Hepatocyte (in vitro differentiated cells): Measurements from ENCODE around the gene LYL1. TPM values are rescaled to one million over a fixed set of nuclear protein-coding genes. Genes with fewer than 3 reads are reported as not detected.

Source experiments
- DNase-seq: peaks from one replicate; pipeline ENCODE4 v3.0.0-alpha.2; 2016; ENCODE audit warnings: low spot score
- H2AFZ ChIP-seq: fragments of 200-600 bp; sonication (generic); 2 replicates; pipeline ENCODE4 v1.6.0; 2016; ENCODE audit warnings: antibody characterized with exemption, mild to moderate bottlenecking
- H3K27ac ChIP-seq: fragments of 200-600 bp; sonication (generic); 2 replicates; pipeline ENCODE4 v1.5.1; 2016; ENCODE audit warnings: mild to moderate bottlenecking
- H3K27me3 ChIP-seq: fragments of 200-600 bp; sonication (generic); 2 replicates; pipeline ENCODE4 v1.6.1; 2016
- H3K36me3 ChIP-seq: fragments of 200-600 bp; sonication (generic); replicated peaks from 2 replicates; pipeline ENCODE4 v1.5.1; 2016; ENCODE audit warnings: low read depth; ENCODE audit not compliant: insufficient read depth
- H3K4me1 ChIP-seq: fragments of 200-600 bp; sonication (generic); 2 replicates; pipeline ENCODE4 v1.5.1; 2016; ENCODE audit warnings: mild to moderate bottlenecking, moderate library complexity; ENCODE audit not compliant: insufficient read depth
- H3K4me2 ChIP-seq: fragments of 200-600 bp; sonication (generic); 2 replicates; pipeline ENCODE4 v1.6.0; 2016
- H3K4me3 ChIP-seq: fragments of 200-600 bp; sonication (generic); 2 replicates; pipeline ENCODE4 v1.5.1; 2016; ENCODE audit warnings: mild to moderate bottlenecking
- H3K79me2 ChIP-seq: fragments of 200-600 bp; sonication (generic); 2 replicates; pipeline ENCODE4 v1.6.0; 2017; ENCODE audit warnings: mild to moderate bottlenecking
- H3K9me2 ChIP-seq: fragments of 200-600 bp; sonication (generic); replicated peaks from 2 replicates; pipeline ENCODE4 v1.6.0; 2017; ENCODE audit warnings: mild to moderate bottlenecking; ENCODE audit not compliant: insufficient read depth
- H3K9me3 ChIP-seq: fragments of 200-600 bp; sonication (generic); 2 replicates; pipeline ENCODE4 v1.5.1; 2016; ENCODE audit warnings: low read depth, mild to moderate bottlenecking
- H4K20me1 ChIP-seq: fragments of 200-600 bp; sonication (generic); 2 replicates; pipeline ENCODE4 v1.6.0; 2016; ENCODE audit warnings: mild to moderate bottlenecking; ENCODE audit not compliant: insufficient read depth, poor library complexity, severe bottlenecking
- EZH2 ChIP-seq: fragments of 200-600 bp; sonication (generic); IDR thresholded peaks from 2 replicates; pipeline ENCODE4 v1.6.1; 2016; ENCODE audit warnings: antibody characterized with exemption, mild to moderate bottlenecking, borderline replicate concordance
- EZH2phosphoT487 ChIP-seq: fragments of 200-600 bp; sonication (generic); IDR thresholded peaks from one replicate; pipeline ENCODE4 v1.6.1; 2018; ENCODE audit warnings: antibody characterized with exemption, mild to moderate bottlenecking, low read depth, moderate library complexity; ENCODE audit not compliant: unreplicated experiment, severe bottlenecking
- WGBS: methylation state at CpG from one replicate; pipeline ENCODE4 v1.1.6; 2016; ENCODE audit warnings: low lambda C conversion rate; ENCODE audit errors: missing lambda C conversion rate; 5-methylcytosine and 5-hydroxymethylcytosine counted together
- polyA plus RNA-seq: library from polyadenylated mRNA; unstranded; fragments of >200 nt; fragmentation: Nextera tagmentation; extraction: Ambion mirVana; gene quantifications from 2 replicates; pipeline ENCODE4 v1.2.1, GENCODE V29; 2016
- total RNA-seq: library from RNA; depleted of rRNA; stranded (reverse); fragments of >200 nt; gene quantifications from 2 replicates; pipeline ENCODE4 v1.2.3, GENCODE V29; 2014
- TF ChIP-seq, protein P1 (sequence below): fragments of 200-600 bp; sonication (generic); IDR thresholded peaks from 2 replicates; pipeline ENCODE4 v1.5.1; 2016; ENCODE audit warnings: antibody characterized with exemption, mild to moderate bottlenecking; ENCODE audit not compliant: poor library complexity

LYL1 gene
- total and polyA plus RNA-seq, 2 experiments from 2014 or later, result 0.47 to 1.4 TPM

DNA sequence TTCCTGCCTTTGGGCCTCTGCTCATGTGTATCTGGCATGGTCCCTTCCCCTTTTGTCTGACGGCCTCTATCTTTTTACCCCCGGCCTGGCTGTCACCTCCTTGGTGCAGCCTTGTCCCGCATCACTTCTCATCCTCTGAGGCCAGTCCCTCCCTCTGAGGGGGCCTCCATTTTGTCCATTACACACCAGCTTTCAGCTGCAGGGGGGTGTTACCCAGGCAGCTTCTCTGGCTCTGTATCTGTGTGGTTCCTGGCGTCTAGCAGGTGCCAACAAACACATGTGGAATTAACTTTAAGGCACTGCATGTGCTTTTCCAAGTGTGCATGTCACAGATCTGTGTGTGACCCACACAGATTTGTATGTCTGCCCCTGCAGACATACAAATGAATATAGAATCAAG lies 52.4 kb downstream of the LYL1 start:
- H4K20me1 ChIP-seq, result peaks cover 8% of the 10 kb centered on the region
- H3K4me1 ChIP-seq, result peaks cover 46% of the 10 kb centered on the region
- no peak overlapping the region for H2AFZ ChIP-seq
- 79% methylated on average over 4 of the region's 4 CpGs for WGBS
- TF ChIP-seq EZH2phosphoT487 (no peak), EZH2 (no peak)
- TF ChIP-seq, protein P1, sequence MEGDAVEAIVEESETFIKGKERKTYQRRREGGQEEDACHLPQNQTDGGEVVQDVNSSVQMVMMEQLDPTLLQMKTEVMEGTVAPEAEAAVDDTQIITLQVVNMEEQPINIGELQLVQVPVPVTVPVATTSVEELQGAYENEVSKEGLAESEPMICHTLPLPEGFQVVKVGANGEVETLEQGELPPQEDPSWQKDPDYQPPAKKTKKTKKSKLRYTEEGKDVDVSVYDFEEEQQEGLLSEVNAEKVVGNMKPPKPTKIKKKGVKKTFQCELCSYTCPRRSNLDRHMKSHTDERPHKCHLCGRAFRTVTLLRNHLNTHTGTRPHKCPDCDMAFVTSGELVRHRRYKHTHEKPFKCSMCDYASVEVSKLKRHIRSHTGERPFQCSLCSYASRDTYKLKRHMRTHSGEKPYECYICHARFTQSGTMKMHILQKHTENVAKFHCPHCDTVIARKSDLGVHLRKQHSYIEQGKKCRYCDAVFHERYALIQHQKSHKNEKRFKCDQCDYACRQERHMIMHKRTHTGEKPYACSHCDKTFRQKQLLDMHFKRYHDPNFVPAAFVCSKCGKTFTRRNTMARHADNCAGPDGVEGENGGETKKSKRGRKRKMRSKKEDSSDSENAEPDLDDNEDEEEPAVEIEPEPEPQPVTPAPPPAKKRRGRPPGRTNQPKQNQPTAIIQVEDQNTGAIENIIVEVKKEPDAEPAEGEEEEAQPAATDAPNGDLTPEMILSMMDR, result no peak
- no peak overlapping the region for H3K4me2 ChIP-seq
- H3K9me3 ChIP-seq, result no peaks in the 10 kb centered on the region
- H3K4me3 ChIP-seq, result no peak overlapping the region
- no peaks in the 10 kb centered on the region for H3K9me2 ChIP-seq
- peaks cover 28% of the 10 kb centered on the region for H3K27me3 ChIP-seq
- H3K36me3 ChIP-seq, result no peaks in the 10 kb centered on the region
- no peak for DNase-seq
- H3K79me2 ChIP-seq, result peaks cover 5% of the 10 kb centered on the region
- H3K27ac ChIP-seq, result no peak overlapping the region

Other genes starting within 250 kb of the LYL1 start
- gene DNASE2, start 221.4 kb downstream of the LYL1 start, total RNA-seq, result 25.7 and 31.5 TPM in 2 replicates
- 41.3 and 41.9 TPM in 2 replicates for gene DNASE2, start 221.4 kb downstream of the LYL1 start, polyA plus RNA-seq
- 0.37 TPM in 1 of 2 replicates, not detected in the other for gene KLF1, start 215.7 kb downstream of the LYL1 start, total RNA-seq
- gene KLF1, start 215.7 kb downstream of the LYL1 start, polyA plus RNA-seq, result not detected in 2 replicates
- 31.7 and 34.2 TPM in 2 replicates for gene GCDH, start 211.7 kb downstream of the LYL1 start, total RNA-seq
- gene GCDH, start 211.7 kb downstream of the LYL1 start, polyA plus RNA-seq, result 23.4 and 30.7 TPM in 2 replicates
- gene SYCE2, start 183.6 kb downstream of the LYL1 start, total RNA-seq, result 0.67 TPM in 1 of 2 replicates, not detected in the other
- 0.77 TPM in 1 of 2 replicates, not detected in the other for gene SYCE2, start 183.6 kb downstream of the LYL1 start, polyA plus RNA-seq
- 36.2 and 45.6 TPM in 2 replicates for gene FARSA, start 169.1 kb downstream of the LYL1 start, total RNA-seq
- gene FARSA, start 169.1 kb downstream of the LYL1 start, polyA plus RNA-seq, result 86.5 and 95.3 TPM in 2 replicates
- 1,414 and 1,442 TPM in 2 replicates for gene CALR, start 164.2 kb downstream of the LYL1 start, total RNA-seq
- 915 and 922 TPM in 2 replicates for gene CALR, start 164.2 kb downstream of the LYL1 start, polyA plus RNA-seq
- gene RAD23A, start 157.0 kb downstream of the LYL1 start, total RNA-seq, result 64.5 and 65.8 TPM in 2 replicates
- gene RAD23A, start 157.0 kb downstream of the LYL1 start, polyA plus RNA-seq, result 130 and 140 TPM in 2 replicates
- 21.0 and 27.2 TPM in 2 replicates for gene GADD45GIP1, start 145.6 kb downstream of the LYL1 start, total RNA-seq
- 106 and 109 TPM in 2 replicates for gene GADD45GIP1, start 145.6 kb downstream of the LYL1 start, polyA plus RNA-seq
- 0.17 TPM in 1 of 2 replicates, not detected in the other for gene DAND5, start 133.3 kb downstream of the LYL1 start, total RNA-seq
- not detected in 2 replicates for gene DAND5, start 133.3 kb downstream of the LYL1 start, polyA plus RNA-seq
- 3.8 and 12.8 TPM in 2 replicates for gene NFIX, start 107.4 kb downstream of the LYL1 start, total RNA-seq
- gene NFIX, start 107.4 kb downstream of the LYL1 start, polyA plus RNA-seq, result 6.3 and 10.2 TPM in 2 replicates
- gene TRMT1, start 13.9 kb upstream of the LYL1 start, total RNA-seq, result 21.0 and 31.2 TPM in 2 replicates
- gene TRMT1, start 13.9 kb upstream of the LYL1 start, polyA plus RNA-seq, result 33.4 and 45.1 TPM in 2 replicates
- 32.6 and 35.0 TPM in 2 replicates for gene NACC1, start 15.4 kb upstream of the LYL1 start, total RNA-seq
- 9.7 and 11.1 TPM in 2 replicates for gene NACC1, start 15.4 kb upstream of the LYL1 start, polyA plus RNA-seq
- gene STX10, start 47.5 kb upstream of the LYL1 start, total RNA-seq, result 63.4 and 66.5 TPM in 2 replicates
- gene STX10, start 47.5 kb upstream of the LYL1 start, polyA plus RNA-seq, result 82.2 and 106 TPM in 2 replicates
- 64.2 and 101 TPM in 2 replicates for gene IER2, start 47.6 kb upstream of the LYL1 start, total RNA-seq
- 325 and 369 TPM in 2 replicates for gene IER2, start 47.6 kb upstream of the LYL1 start, polyA plus RNA-seq